Measurements from ENCODE around the gene BATF.
A peak's percentile ranks its signal among the peaks of the same experiment; 100 is the strongest.
"Not testable (repeated sequence)": the region's sequence is repeated elsewhere in the genome, so short reads cannot be mapped to it uniquely, and the experiment has no call there.

The BATF gene

GRCh38 chr14:75522224-75522982, at the start of gene BATF:
Gene BATF (plus strand): TSS chr14:75522469. CDS start chr14:75522683, 214 bp downstream.
- peaks cover 55% of the 10 kb centered on the region for H3K36me3 Mint-ChIP-seq
- peak within 1 kb of the TSS; percentile 97 for H3K4me3 Mint-ChIP-seq
- H3K4me1 Mint-ChIP-seq: peaks cover 85% of the 10 kb centered on the region
- no peaks in the 10 kb centered on the region for H3K9me3 Mint-ChIP-seq
- ATAC-seq: peak; percentile 89
- no peaks in the 10 kb centered on the region for H3K27me3 Mint-ChIP-seq
- H3K27ac Mint-ChIP-seq: peak within 1 kb of the TSS; percentile 94

- H3K9me3 Mint-ChIP-seq: not testable (repeated sequence)
- peaks cover 35% of the 10 kb centered on the region for H3K4me1 Mint-ChIP-seq
Measured at GRCh38 chr14:75474127-75474526, 48.1 kb upstream of the BATF start.

GRCh38 chr14:75476274-75476995, 45.8 kb upstream of the BATF start:
- no peak overlapping the region for H3K27ac Mint-ChIP-seq
- peaks cover 30% of the 10 kb centered on the region for H3K4me1 Mint-ChIP-seq
- ATAC-seq: peak; percentile 73
- no peak overlapping the region for H3K4me3 Mint-ChIP-seq
- no peaks in the 10 kb centered on the region for H3K27me3 Mint-ChIP-seq
- no peaks in the 10 kb centered on the region for H3K9me3 Mint-ChIP-seq
- H3K36me3 Mint-ChIP-seq: peaks cover 14% of the 10 kb centered on the region

More at GRCh38 chr14:75474127-75474526, 48.1 kb upstream of the BATF start:
- peaks cover 26% of the 10 kb centered on the region for H3K36me3 Mint-ChIP-seq
- not testable (repeated sequence) for H3K4me3 Mint-ChIP-seq, H3K27me3 Mint-ChIP-seq, H3K27ac Mint-ChIP-seq, ATAC-seq

GRCh38 chr14:75477881-75478280, 44.4 kb upstream of the BATF start:
- no peaks in the 10 kb centered on the region for H3K9me3 Mint-ChIP-seq
- H3K36me3 Mint-ChIP-seq: peaks cover 3% of the 10 kb centered on the region
- no peak for ATAC-seq
- H3K4me1 Mint-ChIP-seq: peaks cover 26% of the 10 kb centered on the region
- H3K27ac Mint-ChIP-seq: no peak overlapping the region
- no peak overlapping the region for H3K4me3 Mint-ChIP-seq
- H3K27me3 Mint-ChIP-seq: no peaks in the 10 kb centered on the region

GRCh38 chr14:75479770-75480600, 42.3 kb upstream of the BATF start:
- peak; percentile 87 for ATAC-seq
- Mint-ChIP-seq H3K27ac (peak overlapping the region; percentile 44), H3K4me1 (peaks cover 26% of the 10 kb centered on the region), H3K36me3 (no peaks in the 10 kb centered on the region), H3K9me3 (no peaks in the 10 kb centered on the region), H3K27me3 (no peaks in the 10 kb centered on the region), H3K4me3 (no peak overlapping the region)

- Mint-ChIP-seq H3K4me3 (no peak overlapping the region), H3K9me3 (no peaks in the 10 kb centered on the region), H3K4me1 (peaks cover 29% of the 10 kb centered on the region), H3K36me3 (no peaks in the 10 kb centered on the region), H3K27ac (no peak overlapping the region), H3K27me3 (peaks cover 13% of the 10 kb centered on the region)
- no peak for ATAC-seq
Measured at GRCh38 chr14:75482366-75482765, 39.9 kb upstream of the BATF start.

- H3K4me1 Mint-ChIP-seq: peaks cover 32% of the 10 kb centered on the region
- H3K27ac Mint-ChIP-seq: no peak overlapping the region
- H3K27me3 Mint-ChIP-seq: peaks cover 13% of the 10 kb centered on the region
Measured at GRCh38 chr14:75484711-75485429, 37.4 kb upstream of the BATF start.

GRCh38 chr14:75486318-75486717, 36.0 kb upstream of the BATF start:
- Mint-ChIP-seq H3K27ac (peak overlapping the region; percentile 20), H3K36me3 (no peaks in the 10 kb centered on the region), H3K27me3 (peaks cover 13% of the 10 kb centered on the region), H3K9me3 (no peaks in the 10 kb centered on the region), H3K4me3 (no peak overlapping the region), H3K4me1 (peaks cover 26% of the 10 kb centered on the region)
- ATAC-seq: no peak

More at GRCh38 chr14:75484711-75485429, 37.4 kb upstream of the BATF start:
- H3K4me3 Mint-ChIP-seq: no peak overlapping the region
- H3K9me3 Mint-ChIP-seq: no peaks in the 10 kb centered on the region
- H3K36me3 Mint-ChIP-seq: no peaks in the 10 kb centered on the region
- ATAC-seq: no peak

GRCh38 chr14:75487155-75487671, 35.1 kb upstream of the BATF start:
- H3K27me3 Mint-ChIP-seq: peaks cover 13% of the 10 kb centered on the region
- H3K4me3 Mint-ChIP-seq: no peak overlapping the region
- H3K9me3 Mint-ChIP-seq: no peaks in the 10 kb centered on the region
- no peak overlapping the region for H3K27ac Mint-ChIP-seq
- H3K36me3 Mint-ChIP-seq: no peaks in the 10 kb centered on the region
- H3K4me1 Mint-ChIP-seq: peaks cover 35% of the 10 kb centered on the region
- peak; percentile 78 for ATAC-seq

- no peaks in the 10 kb centered on the region for H3K36me3 Mint-ChIP-seq
- H3K4me1 Mint-ChIP-seq: peaks cover 57% of the 10 kb centered on the region
- peaks cover 13% of the 10 kb centered on the region for H3K27me3 Mint-ChIP-seq
- H3K9me3 Mint-ChIP-seq: no peaks in the 10 kb centered on the region
- no peak for ATAC-seq
- H3K4me3 Mint-ChIP-seq: peak overlapping the region; percentile 66
- peak overlapping the region; percentile 68 for H3K27ac Mint-ChIP-seq
Measured at GRCh38 chr14:75489480-75489837, 32.8 kb upstream of the BATF start.

GRCh38 chr14:75491376-75491978, 30.8 kb upstream of the BATF start:
- Mint-ChIP-seq H3K36me3 (no peaks in the 10 kb centered on the region), H3K27me3 (peaks cover 3% of the 10 kb centered on the region), H3K27ac (peak overlapping the region; percentile 74), H3K4me3 (no peak overlapping the region), H3K4me1 (peaks cover 68% of the 10 kb centered on the region), H3K9me3 (no peaks in the 10 kb centered on the region)
- no peak for ATAC-seq

- peak overlapping the region; percentile 74 for H3K27ac Mint-ChIP-seq
Measured at GRCh38 chr14:75492832-75493591, 29.3 kb upstream of the BATF start.

GRCh38 chr14:75493592-75494087, 28.6 kb upstream of the BATF start:
- H3K9me3 Mint-ChIP-seq: no peaks in the 10 kb centered on the region
- no peaks in the 10 kb centered on the region for H3K27me3 Mint-ChIP-seq
- H3K27ac Mint-ChIP-seq: peak overlapping the region; percentile 74
- no peak overlapping the region for H3K4me3 Mint-ChIP-seq
- peak; percentile 42 for ATAC-seq
- no peaks in the 10 kb centered on the region for H3K36me3 Mint-ChIP-seq
- peaks cover 76% of the 10 kb centered on the region for H3K4me1 Mint-ChIP-seq

More at GRCh38 chr14:75492832-75493591, 29.3 kb upstream of the BATF start:
- Mint-ChIP-seq H3K36me3 (no peaks in the 10 kb centered on the region), H3K27me3 (no peaks in the 10 kb centered on the region), H3K9me3 (no peaks in the 10 kb centered on the region), H3K4me1 (peaks cover 73% of the 10 kb centered on the region), H3K4me3 (no peak overlapping the region)
- no peak for ATAC-seq
